ENCODE data around the gene COQ10A.

GRCh38 chr12:56271031-56271430 is 4.3 kb downstream of the COQ10A start:
- no peak for TF ChIP-seq POLR2A (IDR thresholded peaks at IDR 0.05)
- no peak for TF ChIP-seq CTCF (IDR thresholded peaks at IDR 0.05)
